GM15510 (cell line): ENCODE measurements around the gene ME2.
A peak's percentile ranks its signal among the peaks of the same experiment; 100 is the strongest.

Experiments used
- POLR2A ChIP-seq: IDR thresholded peaks from 3 replicates; pipeline ENCODE4 v1.6.1; 2011; ENCODE audit warnings: borderline replicate concordance; ENCODE audit not compliant: insufficient read length; ENCODE audit errors: extremely low read depth

Gene ME2

GRCh38 chr18:50878345-50879301 lies at the start of gene ME2:
TSS of gene ME2 (plus strand) at chr18:50879118. CDS start at chr18:50895821, 16,703 bp downstream.
- TF ChIP-seq POLR2A, result peak; percentile 94

- TF ChIP-seq POLR2A, result no peak
Observed at GRCh38 chr18:50829644-50830043, 49.3 kb upstream of the ME2 start.

GRCh38 chr18:50830544-50830943 lies 48.4 kb upstream of the ME2 start:
- TF ChIP-seq POLR2A, result no peak

- TF ChIP-seq POLR2A, result no peak
Observed at GRCh38 chr18:50832754-50833153, 46.2 kb upstream of the ME2 start.

DNA sequence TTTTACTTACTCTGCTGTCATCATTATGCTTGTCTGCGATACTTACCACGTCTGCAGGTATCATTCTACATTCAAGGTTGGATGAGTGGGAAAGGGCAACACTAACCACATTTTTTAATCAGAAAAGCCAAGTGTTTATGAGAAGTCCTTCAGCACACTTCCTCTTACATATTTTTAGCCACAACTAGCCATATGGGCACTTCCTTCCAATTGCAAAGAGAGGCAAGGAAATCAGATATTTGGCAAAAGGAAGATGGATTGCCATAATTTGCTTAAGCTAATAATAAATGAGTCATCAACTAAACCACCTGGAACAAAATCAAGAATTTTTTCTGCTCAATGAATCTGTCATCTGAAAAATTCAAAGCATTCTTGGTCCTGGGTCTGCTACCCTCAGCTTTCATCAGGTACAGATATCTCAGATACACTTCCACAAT lies 42.4 kb upstream of the ME2 start:
- no peak for TF ChIP-seq POLR2A

DNA sequence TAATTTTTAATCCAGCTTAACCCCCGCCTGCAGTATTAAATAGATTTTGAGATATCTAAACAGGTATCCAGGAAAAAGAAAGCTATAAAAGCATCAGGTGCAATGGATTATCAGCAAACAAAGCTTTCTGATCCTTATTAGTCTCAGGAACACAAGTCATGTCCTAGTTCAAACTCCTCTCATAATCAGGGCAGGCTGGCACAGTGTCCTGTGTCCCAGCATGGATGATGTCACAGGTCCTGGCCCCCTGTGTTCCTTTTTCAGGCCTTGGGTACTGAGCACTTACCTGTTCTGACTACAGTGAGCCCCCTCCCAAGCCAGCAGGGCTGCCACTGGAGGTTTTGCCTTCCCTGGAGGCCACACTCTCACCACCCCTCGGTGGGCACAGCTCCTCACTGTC lies 39.6 kb upstream of the ME2 start:
- no peak for TF ChIP-seq POLR2A

DNA sequence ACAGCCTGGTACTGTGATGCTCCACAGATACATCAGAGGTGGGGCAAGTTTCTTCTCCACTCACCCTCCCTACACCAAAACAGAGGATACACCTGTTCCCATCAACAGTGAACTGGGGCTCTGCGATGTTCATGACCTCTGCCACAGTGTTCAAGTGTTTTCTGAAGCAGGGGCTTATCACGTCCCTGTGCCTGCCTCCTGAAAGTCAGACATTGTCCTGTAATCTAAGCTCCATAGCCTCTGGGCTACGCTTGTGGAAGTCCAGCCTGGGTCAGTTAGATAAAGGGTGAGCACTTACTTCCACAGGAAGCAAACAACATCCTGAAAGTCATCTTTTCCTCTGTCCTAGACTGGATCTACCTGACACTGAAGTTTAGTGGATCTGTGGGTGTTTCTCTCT lies 38.9 kb upstream of the ME2 start:
- TF ChIP-seq POLR2A, result no peak

DNA sequence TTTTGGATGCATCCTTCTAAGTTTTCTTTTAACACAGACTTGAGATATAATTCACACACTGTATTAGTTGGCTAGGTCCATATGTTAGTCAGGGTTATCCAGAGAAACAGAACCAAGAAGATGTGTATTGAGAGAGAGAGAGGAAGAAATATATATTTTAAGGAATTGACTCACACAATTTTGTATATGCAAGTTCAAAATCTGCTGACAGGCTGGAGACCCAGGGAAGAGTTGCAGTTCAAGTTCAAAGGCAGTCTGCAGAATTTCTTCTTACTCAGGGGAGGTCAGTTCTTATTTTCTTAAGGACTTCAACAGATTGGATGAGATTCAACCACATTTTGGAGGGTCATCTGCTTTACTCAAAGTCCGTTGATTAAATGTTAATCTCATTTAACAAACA lies 36.1 kb upstream of the ME2 start:
- no peak for TF ChIP-seq POLR2A

GRCh38 chr18:50844554-50844953 lies 34.4 kb upstream of the ME2 start:
- no peak for TF ChIP-seq POLR2A

DNA sequence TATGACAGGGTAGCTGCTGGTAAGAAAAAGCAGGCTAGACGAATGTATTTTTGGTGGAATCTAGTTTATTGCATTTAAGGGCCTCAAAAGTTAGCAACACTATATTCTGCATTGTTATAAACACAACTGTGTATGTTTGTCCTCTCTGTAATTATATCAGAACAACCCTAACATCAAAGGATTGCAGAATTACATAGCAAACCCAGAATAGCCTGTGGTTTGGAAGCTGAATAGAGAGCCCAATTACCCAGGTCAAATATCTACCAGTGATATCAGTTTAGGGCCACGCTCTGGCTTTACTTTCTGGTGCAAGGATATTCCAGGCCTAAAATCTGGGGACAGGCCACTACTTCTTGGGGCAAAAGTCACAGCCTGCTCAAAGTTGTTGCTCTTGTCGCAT lies 34.0 kb upstream of the ME2 start:
- TF ChIP-seq POLR2A, result no peak

- no peak for TF ChIP-seq POLR2A
Observed at GRCh38 chr18:50847192-50847591, 31.7 kb upstream of the ME2 start.

- no peak for TF ChIP-seq POLR2A
Observed at GRCh38 chr18:50848061-50848551, 30.8 kb upstream of the ME2 start.

DNA sequence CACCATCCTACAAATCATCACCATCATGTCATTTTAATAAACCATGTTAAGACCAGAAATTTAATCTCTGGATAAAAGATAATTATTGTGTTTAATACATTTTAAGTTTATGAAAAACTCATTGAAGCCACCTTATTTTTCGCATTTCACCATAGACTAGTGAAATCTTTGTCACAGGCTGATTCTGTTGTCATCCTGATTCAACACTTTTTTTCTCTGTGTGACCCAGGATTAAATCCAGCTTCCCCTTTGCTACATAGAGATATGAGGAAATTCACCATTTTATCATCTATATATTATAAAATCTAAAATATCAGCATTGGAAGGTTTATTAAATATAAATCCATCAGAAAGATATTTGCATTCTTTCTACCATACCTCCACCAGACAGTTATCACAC lies 29.9 kb upstream of the ME2 start:
- no peak for TF ChIP-seq POLR2A

DNA sequence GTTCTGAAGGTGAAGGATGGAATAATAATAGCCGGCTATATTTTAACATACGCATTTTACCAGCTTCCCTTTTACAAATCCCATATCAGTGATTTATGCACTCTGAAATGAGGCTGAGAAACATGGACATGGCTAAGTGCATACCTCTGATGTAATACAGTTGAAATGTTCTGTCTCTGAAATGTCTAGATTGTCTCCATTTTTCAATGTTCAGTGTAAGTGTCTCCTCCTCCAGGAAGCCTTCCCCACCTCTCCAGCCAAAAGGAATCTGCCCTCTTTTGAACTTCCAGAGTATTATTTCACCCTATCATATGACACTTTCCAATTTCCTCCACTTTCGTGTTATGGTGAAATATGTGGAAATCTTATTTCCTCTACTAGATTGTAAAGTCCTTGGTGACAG lies 29.5 kb upstream of the ME2 start:
- no peak for TF ChIP-seq POLR2A

DNA sequence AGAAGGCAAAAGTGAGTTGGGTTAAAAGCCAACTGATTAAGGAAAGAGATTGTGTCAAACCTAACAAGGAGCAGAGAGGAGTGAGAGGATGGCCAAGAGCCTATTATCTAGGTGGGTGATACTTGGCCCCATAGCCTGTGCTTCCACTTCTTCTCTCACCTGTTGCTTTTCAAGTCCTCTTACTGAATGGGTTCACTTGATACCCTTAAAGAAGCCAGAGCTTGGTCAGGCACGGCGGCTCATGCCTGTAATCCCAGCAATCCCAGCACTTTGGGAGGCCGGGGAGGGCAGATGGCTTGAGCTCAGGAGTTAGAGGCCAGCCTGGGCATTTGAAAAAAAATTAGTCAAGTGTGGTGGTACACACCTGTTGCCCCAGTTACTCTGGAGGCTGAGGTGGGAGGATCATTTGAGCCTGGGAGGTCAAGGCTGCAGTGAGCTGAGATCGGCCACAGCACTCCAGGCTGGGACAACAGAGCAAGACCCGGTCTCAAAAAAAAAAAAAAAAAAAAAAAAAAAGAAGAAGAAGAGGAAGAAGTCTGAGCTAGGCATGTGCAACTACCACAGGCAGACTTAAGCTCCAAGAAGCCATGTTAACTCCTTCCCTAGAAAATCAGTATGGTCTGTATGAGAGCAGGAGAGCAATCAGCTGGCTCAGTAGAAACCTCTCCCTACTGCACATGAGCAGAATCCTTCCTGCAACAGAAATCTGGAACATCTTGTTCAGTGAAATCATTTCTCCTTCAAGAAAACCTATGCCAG lies 28.4 kb upstream of the ME2 start:
- TF ChIP-seq POLR2A, result no peak

DNA sequence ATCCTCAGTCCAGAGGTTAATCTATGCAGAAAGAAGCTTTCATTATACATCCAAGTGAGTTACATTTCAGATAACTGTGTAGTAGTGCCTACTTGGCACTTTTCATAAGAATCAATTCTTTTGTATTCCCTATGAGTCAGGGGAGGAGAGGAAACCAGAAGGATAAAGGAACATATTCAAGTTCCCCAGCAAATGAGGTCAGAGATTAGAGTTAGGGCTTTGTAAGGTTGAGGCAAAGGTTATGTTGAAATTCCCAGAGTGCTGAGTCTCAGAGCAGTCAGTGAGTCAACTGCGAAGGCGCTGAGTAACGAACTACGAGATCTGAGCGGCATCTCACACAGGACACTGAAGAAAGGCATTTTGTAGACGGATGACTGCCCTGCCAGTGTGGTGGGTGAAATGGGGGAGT lies 25.1 kb upstream of the ME2 start:
- TF ChIP-seq POLR2A, result no peak

- TF ChIP-seq POLR2A, result no peak
Observed at GRCh38 chr18:50855976-50856757, 22.8 kb upstream of the ME2 start.
